ENCODE results near the gene AMIGO1.

AMIGO1 gene

GRCh38 chr1:109509176-109510134 lies at the start of gene AMIGO1:
TSS of gene AMIGO1 (minus strand) at chr1:109509727. CDS start at chr1:109508912, 815 bp downstream.
- DNase-seq, result peak; percentile 60

GRCh38 chr1:109557520-109557919 lies 48.0 kb upstream of the AMIGO1 start:
- no peak for DNase-seq

- DNase-seq, result no peak
Observed at GRCh38 chr1:109556563-109556962, 47.0 kb upstream of the AMIGO1 start.

- DNase-seq, result peak; percentile 98
Observed at GRCh38 chr1:109548321-109549267, 39.1 kb upstream of the AMIGO1 start, which contains the start of gene GNAI3. TSS of gene GNAI3 (plus strand) at chr1:109548615. CDS start at chr1:109548721, 106 bp downstream.

GRCh38 chr1:109547463-109548320 lies 38.2 kb upstream of the AMIGO1 start:
- peak; percentile 56 for DNase-seq

GRCh38 chr1:109546311-109547109 lies 37.0 kb upstream of the AMIGO1 start:
- DNase-seq, result peak; percentile 98

- no peak for DNase-seq
Observed at GRCh38 chr1:109543988-109544735, 34.6 kb upstream of the AMIGO1 start.

- DNase-seq, result no peak
Observed at GRCh38 chr1:109543283-109543987, 33.9 kb upstream of the AMIGO1 start.

- DNase-seq, result no peak
Observed at GRCh38 chr1:109542657-109543056, 33.1 kb upstream of the AMIGO1 start.

GRCh38 chr1:109541102-109541501 lies 31.6 kb upstream of the AMIGO1 start:
- DNase-seq, result no peak

- DNase-seq, result no peak
Observed at GRCh38 chr1:109539676-109540075, 30.1 kb upstream of the AMIGO1 start, which contains the start of gene GPR61. TSS of gene GPR61 (plus strand) at chr1:109539872. CDS start at chr1:109543023, 3,151 bp downstream.

- DNase-seq, result no peak
Observed at GRCh38 chr1:109538827-109539555, 29.5 kb upstream of the AMIGO1 start.

- no peak for DNase-seq
Observed at GRCh38 chr1:109537450-109538178, 28.1 kb upstream of the AMIGO1 start.

GRCh38 chr1:109535971-109536491 lies 26.5 kb upstream of the AMIGO1 start:
- no peak for DNase-seq

GRCh38 chr1:109535481-109535880 lies 26.0 kb upstream of the AMIGO1 start:
- DNase-seq, result no peak

GRCh38 chr1:109534307-109534858 lies 24.9 kb upstream of the AMIGO1 start:
- DNase-seq, result no peak

- peak; percentile 89 for DNase-seq
Observed at GRCh38 chr1:109532365-109533136, 23.0 kb upstream of the AMIGO1 start.

All from hematopoietic multipotent progenitor cell treated with erythropoietin and hydrocortisone succinate and interleukin-3 and kit ligand, for 6 days (in vitro differentiated cells).